GM19043 (cell line): Measurements from ENCODE around the gene SH3RF3.

Experiments
- ATAC-seq: cut with Tn5 transposase; IDR thresholded peaks from one replicate; pipeline ENCODE4 v1.9.1; 2021; ENCODE audit warnings: low read depth; ENCODE audit not compliant: unreplicated experiment

The SH3RF3 gene

DNA sequence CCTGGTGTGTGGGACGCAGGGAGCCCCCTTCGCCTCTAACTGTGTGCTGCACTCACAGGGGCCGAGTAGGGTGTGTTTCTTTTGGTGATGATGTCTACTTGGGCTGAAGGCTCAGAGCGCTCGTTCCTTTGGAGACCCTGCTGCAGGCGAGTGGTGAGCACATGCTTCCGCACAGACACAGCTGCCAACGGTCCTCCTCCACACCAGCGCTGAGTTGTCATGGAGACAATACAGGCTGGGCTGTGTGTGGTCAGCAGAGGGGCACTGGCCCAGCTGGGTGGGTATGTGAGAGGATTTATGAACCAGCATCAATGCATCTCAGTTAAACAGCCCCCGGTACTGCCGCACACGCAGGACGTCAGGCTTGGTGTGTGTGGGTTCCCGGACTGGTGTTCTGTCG lies 143.5 kb downstream of the SH3RF3 start:
- ATAC-seq = no peak

DNA sequence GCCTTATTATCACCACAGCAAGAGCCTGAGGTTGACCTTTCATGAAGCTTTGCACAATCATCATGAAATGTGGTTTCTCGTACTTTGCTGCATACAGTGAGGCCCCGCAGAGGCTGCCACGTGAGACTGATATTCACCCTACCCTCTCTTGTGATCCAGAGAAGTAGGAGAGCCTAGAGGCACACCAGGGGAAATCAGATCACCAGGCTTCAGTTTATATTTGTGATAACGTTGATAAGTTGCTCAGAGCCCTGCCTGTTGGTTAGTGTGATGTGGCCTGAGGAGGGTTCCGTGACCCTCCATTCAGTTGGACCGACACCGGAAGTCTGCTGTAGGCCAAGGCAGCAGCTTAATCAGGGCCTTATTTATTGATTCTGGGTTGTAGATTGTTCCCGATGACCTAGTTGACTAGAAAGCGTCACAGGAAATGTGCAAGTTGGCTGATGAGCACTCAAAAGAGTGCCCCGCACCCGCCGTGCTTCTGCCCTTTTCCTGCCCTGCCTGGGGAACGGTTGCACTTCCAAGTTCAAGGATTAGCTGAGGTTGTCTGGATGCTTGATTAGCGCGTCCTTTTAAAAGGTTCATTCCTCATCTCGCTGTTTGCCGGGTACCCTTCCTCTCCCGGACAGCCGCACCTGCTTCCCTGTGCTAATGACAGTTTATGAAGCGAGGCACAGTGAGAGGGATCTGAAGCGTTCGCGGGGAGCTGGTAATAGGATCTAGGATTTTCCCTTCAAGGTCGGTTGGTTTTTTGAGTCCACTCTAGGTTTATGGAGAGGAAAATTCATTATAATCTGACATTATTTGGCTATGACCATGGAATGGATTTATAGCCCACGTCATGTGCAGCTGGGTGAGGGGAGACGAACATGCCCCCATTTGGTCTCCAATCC lies 146.4 kb downstream of the SH3RF3 start:
- no peak for ATAC-seq

DNA sequence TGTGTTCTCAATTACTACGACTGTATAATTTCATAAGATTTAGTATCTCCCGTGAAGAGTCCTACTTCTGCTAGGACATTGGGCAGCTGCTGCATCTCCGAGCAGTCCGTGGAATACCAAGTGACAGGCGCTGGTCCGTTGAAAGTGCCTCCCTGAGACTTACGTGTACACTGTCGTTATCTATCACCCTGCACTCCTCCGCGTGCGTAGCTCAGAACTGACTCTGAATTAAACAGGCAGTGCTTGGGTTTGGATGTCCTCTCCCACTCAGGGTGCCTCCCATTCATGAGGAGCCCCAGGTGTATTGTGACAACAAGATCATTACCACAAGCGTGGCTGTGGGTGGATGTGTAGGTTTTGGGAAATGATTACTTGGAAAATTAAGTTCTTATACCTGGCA lies 148.4 kb downstream of the SH3RF3 start:
- no peak for ATAC-seq

- ATAC-seq = no peak
Measured at GRCh38 chr2:109279243-109279860, 150.3 kb downstream of the SH3RF3 start.

DNA sequence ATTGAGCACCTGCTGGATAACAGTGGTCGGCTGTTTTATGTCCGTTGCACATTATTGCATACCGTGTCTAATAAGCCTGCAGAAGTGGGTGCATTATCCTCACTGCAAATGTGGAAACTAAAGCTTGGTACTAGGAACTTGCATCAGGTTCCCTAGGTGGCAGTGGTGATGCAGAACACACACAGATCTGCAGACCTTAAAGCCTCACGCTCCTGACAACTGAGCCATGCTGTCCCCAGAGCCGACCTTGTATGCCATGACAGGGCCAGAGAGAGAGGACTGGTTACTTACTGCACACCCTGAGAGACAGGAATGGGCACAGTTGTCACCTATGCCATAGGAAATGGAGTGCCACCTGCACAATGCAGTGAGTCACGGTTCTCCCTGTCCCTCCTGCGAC lies 151.8 kb downstream of the SH3RF3 start:
- ATAC-seq = no peak

- ATAC-seq = no peak
Measured at GRCh38 chr2:109282360-109282759, 153.4 kb downstream of the SH3RF3 start.

GRCh38 chr2:109282865-109283264 lies 153.9 kb downstream of the SH3RF3 start:
- no peak for ATAC-seq

GRCh38 chr2:109284826-109285225 lies 155.8 kb downstream of the SH3RF3 start:
- no peak for ATAC-seq

GRCh38 chr2:109285244-109285651 lies 156.2 kb downstream of the SH3RF3 start:
- ATAC-seq = no peak

GRCh38 chr2:109287413-109287812 lies 158.4 kb downstream of the SH3RF3 start:
- no peak for ATAC-seq

- ATAC-seq = no peak
Measured at GRCh38 chr2:109287838-109288237, 158.8 kb downstream of the SH3RF3 start.

DNA sequence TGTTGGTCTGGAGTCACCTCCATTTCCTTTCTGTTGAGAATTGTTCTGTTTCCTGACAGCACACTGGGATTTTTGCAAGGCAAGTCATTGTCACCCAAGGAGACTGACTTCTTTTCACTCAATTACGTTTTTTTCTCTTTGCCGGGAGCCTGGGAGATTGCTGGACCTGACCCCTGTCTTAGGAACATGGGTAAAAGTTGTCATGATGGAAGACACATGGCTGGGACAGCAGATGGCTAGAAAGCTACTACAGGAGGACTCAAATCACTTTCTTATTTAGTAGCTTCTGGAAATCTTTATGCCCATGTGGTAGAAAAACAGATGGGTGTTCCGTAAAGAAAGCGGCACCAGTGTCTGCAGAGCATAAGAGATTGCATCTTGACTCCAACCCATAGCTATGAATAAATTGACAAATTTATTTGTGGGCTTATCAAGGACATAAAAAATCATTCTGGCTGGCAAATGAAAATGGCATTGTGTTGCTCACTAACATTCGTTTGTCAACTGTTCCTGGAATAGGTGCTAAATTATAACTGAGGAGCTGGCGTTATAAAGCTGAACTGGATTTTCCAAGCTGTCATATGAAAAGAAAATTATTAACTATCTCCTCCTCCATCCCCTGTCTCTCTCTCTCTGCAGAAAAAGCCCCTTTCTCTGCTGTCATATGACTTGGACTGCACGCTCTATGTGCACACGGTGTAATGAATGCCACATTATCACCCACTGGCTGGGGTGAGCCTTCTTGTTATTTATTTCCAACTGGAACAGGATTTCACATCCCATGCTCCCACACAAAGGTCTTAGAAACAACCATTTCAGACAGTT lies 159.8 kb downstream of the SH3RF3 start:
- no peak for ATAC-seq

DNA sequence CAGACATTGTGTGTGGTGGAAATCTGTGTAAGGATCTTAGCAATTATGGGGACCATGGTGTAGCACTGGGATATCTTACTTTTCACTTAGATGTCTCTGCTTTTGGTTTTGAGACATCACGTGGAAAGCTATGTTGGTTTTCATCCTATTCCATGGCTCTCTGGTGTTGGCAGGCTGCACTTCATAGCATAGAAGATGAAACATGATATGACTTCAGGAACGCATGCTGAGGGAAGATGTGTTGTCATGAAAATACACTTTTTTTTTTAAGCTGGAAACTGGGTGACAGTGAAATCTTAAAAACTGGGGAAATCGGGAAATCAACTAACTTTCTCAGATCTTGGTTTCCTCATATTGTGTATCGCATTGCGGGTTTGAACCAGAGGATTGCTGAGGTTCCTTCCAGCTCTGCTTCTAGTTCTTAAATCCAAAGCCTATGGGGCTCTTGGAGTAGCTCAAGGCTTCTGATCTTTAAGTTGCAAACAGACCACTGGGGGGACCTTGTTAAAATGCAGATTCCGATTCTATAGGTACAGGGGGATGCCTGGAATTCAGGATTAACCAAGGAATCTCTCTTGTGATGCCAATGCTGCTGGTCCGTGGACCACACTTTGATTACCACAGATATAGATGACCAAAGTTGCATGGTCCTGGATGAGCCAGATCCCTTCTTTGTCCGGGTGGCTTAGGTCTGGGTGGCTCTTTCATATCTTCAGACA lies 160.7 kb downstream of the SH3RF3 start:
- ATAC-seq = no peak

GRCh38 chr2:109290887-109291643 lies 162.1 kb downstream of the SH3RF3 start:
- ATAC-seq = no peak

GRCh38 chr2:109292386-109292785 lies 163.4 kb downstream of the SH3RF3 start:
- ATAC-seq = no peak

GRCh38 chr2:109293663-109294062 lies 164.7 kb downstream of the SH3RF3 start:
- ATAC-seq = no peak

DNA sequence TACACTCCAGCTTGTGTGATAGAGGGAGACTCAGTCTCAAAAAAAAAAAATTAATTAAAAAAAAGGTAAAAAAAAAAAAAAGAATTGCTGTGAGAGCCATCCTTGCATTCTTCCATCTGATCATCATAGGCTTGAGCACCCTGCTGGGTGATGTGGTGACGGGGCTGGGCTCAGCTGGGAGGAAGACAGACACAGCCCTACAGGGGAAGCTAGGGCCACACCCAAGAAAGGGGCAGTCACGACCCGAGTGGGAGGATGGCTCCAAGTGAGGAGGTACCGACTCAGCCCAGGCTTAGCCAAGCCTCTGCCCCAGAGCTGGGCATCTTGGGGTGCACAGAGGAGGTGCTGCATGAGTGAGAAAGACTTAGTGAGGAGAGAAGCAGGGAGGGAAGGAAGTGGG lies 165.5 kb downstream of the SH3RF3 start:
- ATAC-seq = no peak

DNA sequence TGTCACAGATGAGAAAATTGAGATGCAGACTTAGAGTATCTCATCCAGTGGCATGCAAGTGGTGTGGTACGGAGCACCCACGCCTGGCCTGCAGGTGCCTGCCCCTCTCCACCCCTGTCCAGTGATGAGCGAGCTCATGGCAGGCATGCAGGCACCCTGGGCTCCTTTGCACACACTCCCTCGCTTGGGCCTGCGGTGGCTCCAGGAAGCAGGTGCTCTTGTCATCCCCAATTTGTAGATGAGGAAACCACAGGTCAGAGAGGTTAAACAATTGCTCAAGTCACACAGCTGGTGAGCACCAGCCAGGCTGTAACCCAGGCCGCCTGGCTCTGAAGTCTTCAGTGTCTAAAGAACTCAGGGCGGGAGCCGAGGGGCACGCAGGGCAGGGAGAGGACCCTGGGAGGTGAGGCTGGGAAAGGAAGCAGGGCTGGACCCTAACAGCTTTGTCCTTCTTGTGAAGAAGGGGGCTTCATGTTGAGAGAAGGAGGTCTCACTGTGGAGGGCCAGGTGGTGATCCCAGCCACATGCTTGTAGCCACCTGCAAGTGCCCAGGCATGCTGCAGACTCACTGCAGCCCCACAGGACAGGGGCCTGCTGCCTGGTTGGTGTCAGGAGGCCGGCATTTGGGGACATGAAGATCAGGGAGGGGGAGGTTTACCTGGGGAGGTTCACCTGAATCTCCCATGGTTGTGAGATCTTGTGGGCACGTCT lies 166.2 kb downstream of the SH3RF3 start:
- ATAC-seq = no peak

DNA sequence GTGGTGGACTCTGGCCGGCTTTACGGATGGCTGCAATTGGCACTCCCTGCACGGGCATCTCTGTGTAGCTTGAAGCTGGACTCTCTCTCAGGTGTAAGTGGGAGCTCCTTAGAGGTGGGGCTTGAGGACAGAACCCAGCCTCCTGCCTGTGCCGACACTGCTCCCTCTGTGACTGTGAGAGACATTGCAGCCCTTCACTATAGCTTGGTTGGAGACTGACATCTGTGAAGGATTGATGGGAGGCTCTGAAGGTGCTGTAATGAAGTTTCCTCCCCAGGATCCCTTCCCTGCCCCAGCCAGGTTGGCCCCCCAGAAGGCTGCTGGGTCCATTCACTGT lies 166.7 kb downstream of the SH3RF3 start:
- ATAC-seq = no peak
